Non-pigmented ciliary epithelial cell (primary cell): Measurements from ENCODE around the gene GOLGA8R.
"Not testable (repeated sequence)": the region's sequence is repeated elsewhere in the genome, so short reads cannot be mapped to it uniquely, and the experiment has no call there.

Experiments used
- DNase-seq: peaks from one replicate; pipeline ENCODE4 v3.0.0-alpha.2; 2010; ENCODE audit warnings: low read depth

GOLGA8R gene, protein sequence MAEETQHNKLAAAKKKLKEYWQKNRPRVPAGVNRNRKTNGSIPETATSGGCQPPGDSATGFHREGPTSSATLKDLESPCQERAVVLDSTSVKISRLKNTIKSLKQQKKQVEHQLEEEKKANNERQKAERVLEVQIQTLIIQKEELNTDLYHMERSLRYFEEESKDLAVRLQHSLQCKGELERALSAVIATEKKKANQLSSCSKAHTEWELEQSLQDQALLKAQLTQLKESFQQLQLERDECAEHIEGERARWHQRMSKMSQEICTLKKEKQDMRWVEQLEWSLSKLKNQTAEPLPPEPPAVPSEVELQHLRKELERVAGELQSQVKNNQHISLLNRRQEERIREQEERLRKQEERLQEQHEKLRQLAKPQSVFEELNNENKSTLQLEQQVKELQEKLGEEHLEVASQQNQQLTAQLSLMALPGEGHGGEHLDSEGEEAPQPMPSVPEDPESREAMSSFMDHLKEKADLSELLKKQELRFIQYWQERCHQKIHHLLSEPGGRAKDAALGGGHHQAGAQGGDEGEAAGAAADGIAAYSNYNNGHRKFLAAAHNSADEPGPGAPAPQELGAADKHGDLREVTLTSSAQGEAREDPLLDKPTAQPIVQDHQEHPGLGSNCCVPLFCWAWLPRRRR

DNA sequence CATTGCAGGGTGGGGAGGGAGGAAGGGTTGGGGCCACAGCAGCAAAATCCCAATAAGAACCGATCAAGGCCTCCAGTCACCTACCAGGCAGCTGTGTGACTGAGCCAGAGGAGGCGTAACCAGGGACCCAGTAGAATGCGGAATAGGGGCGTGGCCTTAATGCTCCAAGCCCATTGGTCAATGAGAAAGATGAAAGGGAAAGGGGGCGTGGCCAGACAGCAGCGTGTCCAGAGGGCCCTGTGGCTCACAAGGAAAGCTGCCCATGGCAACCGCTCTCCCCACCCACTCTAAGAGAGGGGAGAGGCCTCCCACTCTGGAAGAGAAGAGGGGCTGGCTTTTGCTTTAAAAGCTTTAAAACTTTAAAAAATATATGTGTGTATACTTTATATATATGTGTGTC lies at the start of gene GOLGA8R:
GOLGA8R (minus strand) TSS at position 101 of the 400 bp plus-strand sequence; CDS start at position 3, 98 bp downstream.
- not testable (repeated sequence) for DNase-seq

DNA sequence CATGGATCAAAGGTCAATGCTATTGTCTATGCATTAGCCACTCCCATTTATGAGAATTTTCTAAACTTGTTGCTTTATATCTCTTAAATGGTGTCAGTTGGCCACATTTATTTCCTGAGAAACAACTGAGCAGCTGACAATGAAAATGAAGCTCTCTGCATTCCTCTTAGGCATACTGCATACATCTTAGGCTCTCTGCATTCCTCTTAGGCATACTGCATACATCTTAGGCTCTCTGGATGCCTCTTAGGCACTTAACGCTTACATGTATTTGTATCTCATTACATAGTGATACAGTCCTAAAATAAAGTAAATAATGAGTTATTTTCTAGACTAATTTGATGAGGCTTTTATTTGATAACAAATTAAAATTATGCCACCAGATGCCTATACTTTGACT lies 49.8 kb upstream of the GOLGA8R start:
- not testable (repeated sequence) for DNase-seq

DNA sequence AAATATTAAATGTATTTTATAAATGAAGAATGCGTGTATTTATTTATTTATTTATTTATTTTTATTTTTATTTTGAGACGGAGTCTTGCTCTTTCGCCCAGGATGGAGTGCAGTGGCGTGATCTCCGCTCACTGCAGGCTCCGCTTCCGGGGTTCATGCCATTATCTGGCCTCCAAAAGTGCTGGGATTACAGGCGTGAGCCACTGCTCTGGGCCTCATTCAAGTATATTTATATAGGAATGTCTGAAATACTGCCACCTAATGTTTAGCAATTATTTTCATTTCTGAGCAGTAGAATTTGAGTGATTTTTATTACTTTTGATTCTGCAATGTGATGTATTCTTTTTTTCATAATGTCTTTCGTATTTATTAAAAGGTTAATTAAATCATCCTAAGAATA lies 48.1 kb upstream of the GOLGA8R start:
- DNase-seq = not testable (repeated sequence)

DNA sequence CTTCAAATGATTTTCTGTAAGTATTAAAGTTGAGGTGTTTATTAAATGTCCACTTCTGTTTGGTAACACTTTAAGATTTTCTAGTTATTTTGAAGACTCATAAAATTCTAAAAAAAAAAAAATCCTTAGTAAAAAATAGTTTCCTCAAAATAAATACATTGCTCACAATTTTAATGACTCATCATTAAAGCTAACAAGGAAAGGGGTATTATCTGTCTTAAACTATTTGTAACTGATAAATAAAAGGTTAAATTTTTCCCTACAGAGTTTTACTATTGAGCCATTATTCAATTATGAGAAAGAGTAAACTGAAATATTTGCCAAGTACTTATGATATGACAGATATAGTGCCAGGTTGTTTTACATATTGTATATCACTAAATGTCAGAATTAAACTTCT lies 38.6 kb upstream of the GOLGA8R start:
- not testable (repeated sequence) for DNase-seq

DNA sequence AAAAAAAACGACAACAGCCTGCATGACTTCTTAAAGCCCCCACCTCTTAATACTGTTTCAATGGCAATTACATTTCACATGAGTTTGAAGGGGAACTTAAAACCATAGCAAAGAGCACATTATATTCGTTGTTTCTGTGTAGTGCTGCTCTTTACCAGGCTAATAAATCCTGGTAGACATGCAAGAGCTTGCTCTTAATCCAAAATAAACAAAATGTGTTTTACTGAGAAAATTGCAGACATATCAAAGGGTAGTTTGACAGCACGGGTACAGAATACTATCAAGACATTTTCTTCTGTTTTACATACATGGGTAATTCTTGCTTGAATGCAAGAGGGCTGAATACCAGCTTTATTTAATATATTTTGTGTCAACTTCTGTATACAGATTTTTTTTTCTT lies 24.3 kb upstream of the GOLGA8R start:
- not testable (repeated sequence) for DNase-seq

DNA sequence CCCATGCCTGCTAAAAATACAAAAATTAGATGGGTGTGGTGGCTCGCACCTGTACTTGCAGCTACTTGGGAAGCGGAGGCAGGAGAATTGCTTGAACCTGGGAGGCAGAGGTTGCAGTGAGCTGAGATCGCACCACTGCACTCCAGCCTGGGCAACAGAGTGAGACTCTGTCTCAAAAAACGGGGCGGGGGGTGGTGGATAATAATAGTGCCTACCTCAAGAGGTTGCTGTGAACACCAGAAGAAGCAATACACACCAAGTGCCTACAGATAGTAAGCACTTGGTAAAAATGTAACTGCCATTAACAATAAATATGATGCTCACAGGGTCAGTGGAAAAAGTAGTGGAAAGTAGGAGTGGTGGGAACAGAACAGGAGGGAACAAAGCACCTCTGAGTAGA lies 21.8 kb upstream of the GOLGA8R start:
- DNase-seq = not testable (repeated sequence)

DNA sequence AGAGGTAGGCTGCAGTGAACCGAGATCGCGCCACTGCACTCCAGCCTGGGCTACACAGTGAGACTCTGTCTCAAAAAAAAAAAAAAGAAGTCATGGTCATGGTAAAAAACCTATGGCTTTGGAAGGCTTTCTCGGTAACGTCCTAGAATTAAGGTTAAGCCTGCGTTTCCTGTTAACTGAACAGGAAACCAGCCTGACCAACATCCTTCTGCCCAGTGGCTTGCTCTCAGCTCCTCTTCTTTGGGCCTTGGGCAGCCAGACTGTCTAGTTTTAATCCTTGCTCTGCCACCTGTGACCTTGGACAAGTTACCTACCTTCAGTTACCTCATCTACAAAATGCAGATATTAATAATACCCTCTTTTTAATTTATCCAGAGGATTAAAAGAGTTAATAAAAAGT lies 6.7 kb upstream of the GOLGA8R start:
- DNase-seq = not testable (repeated sequence)

DNA sequence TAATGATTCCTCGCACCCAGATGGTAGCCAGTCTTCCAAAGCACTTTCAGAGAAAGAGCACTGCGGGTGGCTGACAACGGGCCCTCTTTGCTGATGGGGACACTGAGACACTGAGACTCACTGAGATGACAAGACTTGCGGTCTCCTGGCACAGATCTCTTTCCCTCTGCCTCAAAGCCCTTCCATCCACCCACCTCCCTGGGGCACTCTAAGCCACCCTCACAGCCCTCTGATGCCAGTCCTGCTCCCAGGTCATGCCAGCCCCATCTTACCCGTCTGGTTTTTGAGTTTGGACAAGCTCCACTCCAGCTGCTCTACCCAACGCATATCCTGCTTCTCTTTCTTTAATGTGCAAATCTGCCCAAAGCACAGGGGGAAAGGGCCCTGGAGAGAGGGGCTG lies 6.4 kb downstream of the GOLGA8R start:
- DNase-seq = not testable (repeated sequence)

DNA sequence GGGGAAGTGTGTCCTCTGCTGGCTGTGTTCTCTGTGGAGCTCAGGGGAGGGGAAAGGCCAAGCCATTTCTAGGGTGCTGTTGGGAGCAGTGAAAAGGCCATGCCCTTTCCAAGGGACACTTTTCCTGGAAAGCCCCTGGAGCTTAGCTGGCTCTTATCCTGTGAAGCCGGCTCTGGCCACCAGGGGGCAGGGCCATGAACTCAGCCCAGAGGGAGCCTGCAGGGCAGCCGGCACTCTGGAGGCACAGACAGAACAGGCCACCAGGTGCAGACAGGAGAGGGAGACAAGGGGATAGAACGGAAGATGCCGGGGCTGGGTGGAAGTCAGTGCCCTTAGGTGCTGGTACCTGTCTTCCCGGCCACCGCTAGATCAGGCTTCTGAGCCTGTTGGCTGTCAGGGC lies 15.1 kb downstream of the GOLGA8R start:
- not testable (repeated sequence) for DNase-seq

DNA sequence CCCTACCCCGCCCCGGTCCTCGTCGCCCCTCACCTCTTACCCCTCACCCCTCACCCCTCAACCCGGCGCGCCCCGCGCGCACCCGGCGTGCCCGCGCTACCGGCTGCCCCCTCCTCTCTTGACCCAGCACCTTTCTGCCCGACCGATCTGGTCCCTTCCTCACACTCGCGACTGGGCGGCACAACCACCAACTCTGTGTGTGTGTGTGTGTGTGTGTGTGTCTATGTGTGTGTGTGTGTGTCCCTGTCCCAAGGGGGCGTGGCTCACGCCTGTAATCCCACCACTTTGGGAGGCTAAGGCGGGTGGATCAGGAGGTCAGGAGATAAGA lies 20.4 kb downstream of the GOLGA8R start:
- not testable (repeated sequence) for DNase-seq

DNA sequence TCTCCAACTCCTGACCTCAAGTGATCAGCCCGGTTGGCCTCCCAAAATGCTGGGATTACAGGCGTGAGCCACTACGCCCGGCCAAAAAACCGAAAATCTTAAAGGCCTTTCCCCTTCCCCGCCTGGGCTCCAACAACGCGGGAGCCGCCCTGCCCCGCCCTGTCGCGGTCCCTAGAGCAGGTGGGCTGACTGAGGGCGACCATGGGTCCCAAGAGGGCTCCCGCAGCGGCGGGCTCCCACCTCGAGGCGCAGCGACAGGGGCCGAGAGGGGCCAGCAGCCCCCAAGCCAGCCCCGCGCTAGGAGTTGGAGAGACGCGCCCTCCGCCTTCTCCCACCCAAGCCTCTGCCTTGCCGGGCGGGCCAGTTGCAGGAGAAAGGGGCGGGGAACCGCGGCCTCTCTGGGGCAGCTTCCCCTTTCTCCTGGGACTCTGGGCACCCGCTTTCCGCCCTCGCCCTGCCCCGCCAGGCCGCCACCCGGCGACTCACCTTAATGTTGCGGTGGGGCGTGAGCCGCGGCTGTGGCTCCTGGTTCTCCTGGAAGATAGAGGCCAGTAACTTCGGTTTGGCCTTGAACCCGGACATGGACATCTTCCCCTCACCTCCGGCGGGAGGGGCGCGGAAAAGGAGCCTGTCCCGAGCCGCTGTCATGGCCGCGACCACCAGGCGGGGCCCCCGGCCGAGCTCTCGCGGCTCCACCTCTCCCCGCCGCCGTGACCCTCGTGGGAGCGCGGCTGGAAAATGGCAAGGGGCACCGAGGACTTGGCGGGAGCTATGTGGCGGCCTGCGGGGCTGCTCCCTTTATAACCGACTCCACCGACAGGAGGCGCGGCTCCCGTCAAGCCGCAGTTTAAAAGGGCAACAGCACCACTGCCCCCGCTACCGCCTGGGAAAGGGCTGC lies 21.0 kb downstream of the GOLGA8R start, which contains the start of gene CHRFAM7A:
CHRFAM7A (minus strand) TSS at position 775 of the 898 bp plus-strand sequence. CDS start 10,189 bp downstream, outside the sequence.
- not testable (repeated sequence) for DNase-seq

DNA sequence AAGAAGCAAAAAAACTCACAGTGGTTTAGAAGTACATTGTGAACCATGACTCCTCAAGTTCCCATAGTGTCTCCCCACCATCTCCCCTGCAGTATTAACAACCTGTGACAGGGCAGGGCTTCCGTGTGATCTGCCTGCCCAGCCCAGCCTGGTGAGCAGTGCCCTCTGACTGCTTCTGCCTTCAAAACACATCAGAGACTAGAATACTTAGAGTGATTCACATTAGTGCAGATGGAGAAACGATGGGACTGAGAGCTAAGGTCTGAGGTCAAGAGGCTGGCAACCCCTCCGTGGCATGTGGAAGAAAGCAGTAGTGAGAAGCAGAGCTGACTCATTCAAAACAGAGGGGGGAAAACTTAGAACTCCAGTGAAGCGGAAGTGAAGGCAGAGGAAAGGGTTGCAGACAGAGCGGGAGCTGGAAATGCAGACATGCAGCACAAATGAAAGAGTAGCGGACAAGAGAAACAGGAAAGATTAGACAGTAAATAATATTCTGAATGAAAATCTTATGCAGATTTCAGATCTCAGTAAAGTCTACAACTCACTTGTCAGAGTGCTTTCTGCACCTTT lies 27.7 kb downstream of the GOLGA8R start:
- DNase-seq = not testable (repeated sequence)

DNA sequence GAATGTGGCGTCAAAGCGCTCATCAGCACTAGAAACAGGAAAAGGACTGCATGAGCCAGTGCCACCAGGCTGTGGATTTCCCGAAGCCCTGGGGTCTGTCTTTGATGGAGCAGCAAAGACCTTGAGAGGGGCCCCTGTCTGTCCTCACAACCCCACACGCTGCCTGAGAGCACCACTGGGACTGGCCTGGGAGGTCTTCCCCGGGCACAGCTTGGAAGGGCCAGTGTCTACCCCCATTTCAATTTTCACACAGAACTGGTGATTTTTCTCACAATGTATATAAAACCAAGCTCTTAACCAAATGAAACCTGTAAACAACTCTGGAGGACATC lies 37.0 kb downstream of the GOLGA8R start:
- not testable (repeated sequence) for DNase-seq

DNA sequence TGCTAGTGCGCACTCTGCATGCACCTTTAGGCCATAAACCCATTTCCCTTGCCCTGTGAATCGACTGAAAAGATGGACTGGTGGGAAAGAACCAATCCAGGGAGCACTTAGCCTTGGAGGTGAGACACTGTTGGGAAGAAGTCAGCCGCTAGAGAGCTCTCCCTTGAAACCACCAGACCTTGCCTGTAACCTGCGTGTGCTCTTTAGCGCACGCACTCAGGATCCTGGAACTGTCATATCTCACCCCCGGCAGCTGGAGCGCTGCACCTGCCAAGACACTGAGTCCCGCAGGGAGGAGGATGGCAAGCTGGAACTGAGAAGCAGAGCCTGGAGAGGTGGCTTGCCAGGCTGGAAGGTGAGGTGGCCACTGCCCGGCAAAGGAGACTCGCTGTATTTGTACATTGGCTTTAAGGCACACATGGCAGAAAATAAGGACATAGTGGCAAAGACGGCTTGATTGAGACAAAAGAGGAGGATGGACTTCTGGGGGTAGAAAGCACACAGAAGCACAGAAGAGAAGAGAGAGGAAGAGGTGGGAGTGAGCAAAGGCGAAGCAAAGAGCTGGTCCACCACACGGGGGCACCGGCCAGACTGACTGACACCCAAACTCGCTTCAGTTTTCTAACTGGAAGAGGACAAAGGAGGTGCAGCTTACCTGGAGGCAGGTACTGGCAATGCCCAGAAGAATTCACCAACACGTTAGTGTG lies 37.5 kb downstream of the GOLGA8R start:
- DNase-seq = not testable (repeated sequence)

DNA sequence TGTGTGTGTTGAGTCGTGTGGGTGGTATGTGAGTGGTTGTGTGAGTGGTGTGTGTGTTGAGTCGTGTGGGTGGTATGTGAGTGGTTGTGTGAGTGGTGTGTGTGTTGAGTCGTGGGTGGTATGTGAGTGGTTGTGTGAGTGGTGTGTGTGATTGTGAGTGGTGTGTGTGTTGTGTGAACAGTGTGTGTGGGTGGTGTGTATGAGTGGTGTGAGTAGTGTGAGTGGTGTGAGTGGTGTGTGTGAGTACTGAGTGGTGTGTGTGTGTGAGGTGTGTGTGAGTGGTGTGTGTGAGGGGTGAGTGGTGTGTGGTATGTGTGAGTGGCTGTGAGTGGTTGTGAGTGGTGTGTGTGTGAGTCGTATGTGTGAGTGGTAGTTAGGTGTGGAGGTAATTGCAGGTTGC lies 38.2 kb downstream of the GOLGA8R start:
- not testable (repeated sequence) for DNase-seq

DNA sequence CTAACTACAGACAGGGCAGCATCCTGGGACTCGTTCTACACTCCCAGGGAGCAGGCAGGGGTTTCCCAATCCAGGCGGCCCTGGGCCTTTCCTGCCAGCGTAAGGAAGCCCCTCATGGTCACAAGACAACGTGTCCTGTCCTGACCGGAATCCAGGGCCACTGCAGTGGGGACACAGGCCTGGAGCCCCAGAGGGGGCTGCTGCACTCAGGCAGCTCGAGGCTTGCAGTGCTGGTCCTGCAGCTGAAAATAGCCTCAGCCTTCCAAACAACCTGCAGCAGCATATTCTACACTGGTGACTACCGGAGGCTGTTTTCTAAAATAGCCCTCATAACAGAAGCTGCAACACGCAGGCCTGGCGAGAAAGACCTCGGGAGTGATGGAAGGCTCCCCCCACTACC lies 39.2 kb downstream of the GOLGA8R start:
- DNase-seq = not testable (repeated sequence)

DNA sequence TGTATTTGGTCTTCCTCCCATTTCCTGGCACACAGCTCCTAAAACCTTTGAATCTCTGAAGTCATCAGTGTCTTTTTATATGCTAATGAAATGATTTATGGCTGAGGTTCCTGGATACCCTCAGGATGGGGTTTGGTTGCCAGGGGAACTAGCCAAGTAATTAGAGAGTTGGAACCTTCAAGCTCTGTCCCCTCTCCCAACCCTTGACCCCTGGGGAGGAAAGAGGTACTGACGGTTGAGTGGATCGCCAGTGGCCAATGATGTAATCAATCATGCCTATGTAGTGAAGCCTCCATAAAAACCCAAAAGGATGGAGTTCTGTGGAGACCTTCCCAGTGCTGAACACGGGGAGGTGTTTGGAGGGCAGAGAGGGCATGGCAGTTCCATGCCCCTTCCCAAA lies 45.8 kb downstream of the GOLGA8R start:
- DNase-seq = not testable (repeated sequence)

DNA sequence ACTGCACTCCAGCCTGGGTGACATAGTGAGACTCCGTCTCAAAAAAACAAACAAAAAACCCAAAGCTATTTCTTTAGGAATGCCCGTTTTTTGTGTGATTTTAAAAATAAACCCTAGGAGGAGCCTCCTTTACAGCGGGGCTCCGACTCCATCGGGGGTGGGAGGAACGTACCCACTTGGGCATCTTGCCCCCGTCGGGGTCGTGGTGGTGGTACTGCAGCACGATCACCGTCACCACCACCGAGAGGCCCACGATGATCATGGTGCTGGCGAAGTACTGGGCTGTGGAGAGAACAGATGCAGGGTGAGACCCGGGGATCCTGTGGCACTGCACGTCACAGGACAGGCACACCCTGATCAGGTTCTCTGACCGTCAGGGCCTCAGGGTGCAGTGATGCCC lies 46.8 kb downstream of the GOLGA8R start:
- not testable (repeated sequence) for DNase-seq

DNA sequence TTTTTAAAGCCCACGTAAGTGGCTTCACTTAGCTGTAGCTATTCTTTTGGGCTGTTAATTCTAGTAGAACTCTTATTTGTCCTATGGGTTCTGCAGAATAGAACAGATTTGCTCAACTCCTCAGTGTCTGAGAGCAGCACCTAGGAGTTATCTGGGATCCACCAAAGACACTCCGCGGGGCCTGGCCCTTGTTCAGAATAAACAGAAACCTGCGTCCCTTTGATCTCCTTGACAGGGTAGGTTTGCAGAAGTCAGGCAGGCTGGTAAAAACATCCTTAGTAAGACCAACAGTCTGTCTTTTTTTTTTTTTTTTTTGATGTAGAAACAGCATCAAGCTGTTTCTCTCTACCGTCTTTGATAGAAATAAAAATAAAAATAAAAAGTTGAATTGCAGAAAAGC lies 52.7 kb downstream of the GOLGA8R start:
- not testable (repeated sequence) for DNase-seq

DNA sequence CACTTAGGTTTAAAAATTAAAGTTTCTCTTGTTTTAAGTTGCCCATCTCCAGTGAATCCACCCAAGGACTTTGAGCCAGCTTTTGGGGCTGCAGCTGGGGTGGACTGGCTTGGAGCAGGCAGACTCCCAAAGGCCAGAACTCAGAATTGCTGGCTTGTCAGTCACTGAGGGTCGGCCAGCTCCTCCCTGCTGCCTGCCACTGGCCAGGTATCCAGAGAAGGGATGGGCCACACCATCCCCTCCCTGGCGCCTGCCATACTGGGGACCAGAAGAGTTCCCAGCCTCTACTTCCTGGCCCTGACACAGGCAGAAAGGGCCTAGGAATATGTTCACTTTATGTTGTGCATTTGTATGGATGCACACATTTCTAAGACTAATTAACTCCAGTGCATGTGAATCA lies 53.1 kb downstream of the GOLGA8R start:
- DNase-seq = not testable (repeated sequence)

DNA sequence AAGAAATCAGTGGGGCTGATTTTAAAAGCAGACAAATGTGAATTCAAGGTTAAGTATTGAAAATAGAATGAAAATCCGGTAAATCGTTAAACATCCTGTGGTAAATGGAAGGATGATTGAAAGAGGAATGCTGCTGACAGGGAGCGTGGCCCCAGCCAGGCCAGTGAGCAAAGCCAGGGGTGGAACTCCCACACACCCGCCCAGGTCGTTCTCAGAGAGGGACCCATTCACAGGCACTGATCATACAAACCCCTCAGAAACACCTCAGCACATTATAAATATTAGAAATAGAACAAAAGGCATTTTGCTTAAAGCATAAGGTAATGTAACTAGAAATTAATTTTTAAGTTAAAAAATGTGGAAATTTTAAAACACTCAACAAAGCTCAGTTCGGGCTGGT lies 59.0 kb downstream of the GOLGA8R start:
- not testable (repeated sequence) for DNase-seq
